GM13977 (cell line): ENCODE measurements around the gene PRR19.

ENCODE experiments used
- DNase-seq: peaks from one replicate; pipeline ENCODE4 v3.0.0; 2012; ENCODE audit warnings: low spot score
- in situ Hi-C: fragments of 300-500 bp; cut with MboI; formaldehyde crosslinking; loops from one replicate; pipeline ENCODE4 v1.12.0; 2022; ENCODE audit warnings: low sequenced_read_pairs, low pct_unique_long_range_greater_than_20kb, mixed read lengths, inconsistent platforms; ENCODE audit not compliant: unreplicated experiment
- TF ChIP-seq, protein P1 (sequence below): IDR thresholded peaks from 2 replicates; pipeline ENCODE4 v1.5.1; 2012; ENCODE audit warnings: mild to moderate bottlenecking, control low read depth; ENCODE audit not compliant: insufficient read depth; ENCODE audit errors: extremely low read depth, missing control alignments

PRR19 gene

DNA sequence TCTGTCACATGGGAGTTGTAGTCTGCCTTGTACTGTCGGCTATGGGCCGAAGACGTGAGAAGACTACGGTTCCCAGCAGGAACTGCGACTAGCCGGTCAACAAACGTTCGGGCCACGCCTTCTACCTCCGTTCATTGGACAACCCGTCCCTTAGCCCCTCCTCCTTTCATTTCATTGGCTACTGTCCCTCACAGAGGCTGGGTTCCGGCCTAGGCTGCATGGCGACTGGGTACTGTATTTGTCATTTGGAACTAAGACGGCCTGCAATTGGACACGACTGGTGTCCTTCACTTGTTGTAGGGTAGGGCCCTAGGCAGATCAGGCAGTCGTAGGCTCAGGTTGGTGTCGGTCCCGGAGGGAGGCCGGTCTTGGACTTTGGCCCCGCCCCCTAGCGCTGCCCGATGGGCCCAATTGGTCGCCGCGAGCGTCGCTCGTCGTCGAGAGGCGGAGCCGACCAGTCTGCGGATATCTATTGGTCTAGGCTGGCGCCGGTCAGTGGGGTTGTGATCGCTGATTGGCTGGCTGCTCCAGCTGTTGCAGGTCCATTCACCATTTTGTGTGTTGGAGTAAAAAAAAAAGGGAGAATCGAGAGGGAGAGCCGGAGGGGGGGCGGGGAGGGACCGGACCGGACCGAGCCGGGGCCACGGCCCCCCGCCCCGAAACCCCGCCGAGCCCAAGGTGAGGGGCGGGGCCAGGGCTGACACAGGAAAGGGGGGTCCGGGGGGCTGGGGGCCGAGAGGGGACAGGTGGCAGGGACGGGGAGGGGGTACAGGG is 33.0 kb upstream of the PRR19 start, which contains the start of gene CIC:
Gene CIC, plus strand, starts transcription at position 549 of the 774 bp plus-strand sequence. CDS start 2,532 bp downstream, outside the sequence.
- TF ChIP-seq, protein P1, sequence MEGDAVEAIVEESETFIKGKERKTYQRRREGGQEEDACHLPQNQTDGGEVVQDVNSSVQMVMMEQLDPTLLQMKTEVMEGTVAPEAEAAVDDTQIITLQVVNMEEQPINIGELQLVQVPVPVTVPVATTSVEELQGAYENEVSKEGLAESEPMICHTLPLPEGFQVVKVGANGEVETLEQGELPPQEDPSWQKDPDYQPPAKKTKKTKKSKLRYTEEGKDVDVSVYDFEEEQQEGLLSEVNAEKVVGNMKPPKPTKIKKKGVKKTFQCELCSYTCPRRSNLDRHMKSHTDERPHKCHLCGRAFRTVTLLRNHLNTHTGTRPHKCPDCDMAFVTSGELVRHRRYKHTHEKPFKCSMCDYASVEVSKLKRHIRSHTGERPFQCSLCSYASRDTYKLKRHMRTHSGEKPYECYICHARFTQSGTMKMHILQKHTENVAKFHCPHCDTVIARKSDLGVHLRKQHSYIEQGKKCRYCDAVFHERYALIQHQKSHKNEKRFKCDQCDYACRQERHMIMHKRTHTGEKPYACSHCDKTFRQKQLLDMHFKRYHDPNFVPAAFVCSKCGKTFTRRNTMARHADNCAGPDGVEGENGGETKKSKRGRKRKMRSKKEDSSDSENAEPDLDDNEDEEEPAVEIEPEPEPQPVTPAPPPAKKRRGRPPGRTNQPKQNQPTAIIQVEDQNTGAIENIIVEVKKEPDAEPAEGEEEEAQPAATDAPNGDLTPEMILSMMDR: no peak
- DNase-seq: peak; percentile 97
- in situ Hi-C loops: no loop called here

DNA sequence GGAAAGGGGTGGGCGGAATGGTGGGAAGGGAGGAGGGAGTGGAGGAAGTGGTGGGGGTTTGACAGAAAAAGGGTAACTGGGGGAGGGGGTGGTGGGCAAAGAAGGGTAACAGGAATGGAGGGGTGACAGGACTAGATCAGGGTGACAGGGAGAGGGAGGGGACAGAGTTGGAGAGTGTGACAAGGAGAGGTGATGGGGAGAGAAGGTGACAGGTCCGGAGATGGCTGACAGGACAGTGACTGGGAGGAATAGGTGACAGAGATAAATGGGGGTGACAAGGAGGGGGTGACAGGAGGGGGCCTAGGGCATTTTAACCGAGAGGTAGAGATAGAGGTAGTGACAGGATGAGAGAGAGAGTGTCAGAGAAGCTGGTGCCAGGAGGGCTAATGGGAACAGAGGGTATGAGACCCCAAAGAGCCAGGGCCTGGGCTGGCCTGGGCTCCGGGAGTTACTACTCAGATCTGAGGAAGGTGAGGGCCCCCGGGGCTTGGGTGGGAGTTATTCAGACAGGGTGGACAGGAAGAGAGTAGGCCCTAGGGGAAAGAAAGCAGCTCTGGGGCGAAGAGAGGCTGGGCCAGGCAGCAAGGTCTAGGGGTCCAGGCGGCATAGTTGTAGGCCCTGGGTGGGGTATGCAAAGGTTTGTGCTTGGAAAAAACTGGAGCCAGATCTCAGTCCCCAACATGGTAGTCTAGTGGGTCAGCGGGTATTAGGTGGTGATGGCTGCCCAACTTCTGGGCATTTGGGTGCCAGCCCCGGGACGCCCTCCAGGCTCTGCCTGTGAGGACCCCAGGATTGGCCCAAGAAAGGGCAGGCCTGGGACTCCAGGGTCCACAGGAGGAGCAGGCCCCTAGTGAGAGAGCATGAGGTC is 32.2 kb upstream of the PRR19 start:
- in situ Hi-C loops: no loop called here
- no peak for DNase-seq

DNA sequence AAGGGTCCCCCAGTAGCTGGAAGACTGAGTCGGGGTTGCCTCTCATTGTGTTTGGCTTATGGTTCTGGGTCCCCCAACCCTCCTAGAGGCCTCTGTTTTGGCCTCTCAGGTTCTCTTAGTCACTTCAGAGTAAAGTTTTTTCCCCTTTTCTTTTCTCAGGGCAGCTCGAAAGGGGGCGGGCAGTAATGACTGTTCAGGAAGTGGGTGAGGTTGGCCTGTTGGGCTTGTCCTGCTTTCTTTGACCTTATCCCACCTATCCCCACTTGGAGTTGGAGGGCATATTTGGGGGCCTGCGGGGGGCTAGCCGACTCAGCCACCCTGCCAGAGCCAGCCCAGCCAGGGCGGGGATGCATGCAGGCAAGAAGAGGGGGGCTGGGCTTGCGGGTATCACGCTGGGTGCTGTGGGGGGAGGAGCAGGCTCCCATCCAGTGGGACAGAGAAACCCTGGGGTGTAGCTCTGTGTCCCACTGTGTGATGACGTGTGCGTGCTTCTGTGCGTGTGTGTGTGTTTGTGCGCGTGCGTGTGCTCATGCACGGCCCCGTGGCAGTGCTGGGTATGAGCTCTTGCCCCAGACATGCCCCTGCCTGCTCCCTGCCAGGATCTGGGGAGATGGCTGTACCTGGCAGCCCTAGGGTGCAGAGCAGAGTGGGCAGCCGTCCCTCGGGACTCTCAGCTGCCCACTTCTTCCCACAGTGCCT is 31.4 kb upstream of the PRR19 start:
- TF ChIP-seq, protein P1: no peak
- DNase-seq: peak; percentile 70

More for the DNA sequence above, 32.2 kb upstream of the PRR19 start:
- TF ChIP-seq, protein P1: no peak

DNA sequence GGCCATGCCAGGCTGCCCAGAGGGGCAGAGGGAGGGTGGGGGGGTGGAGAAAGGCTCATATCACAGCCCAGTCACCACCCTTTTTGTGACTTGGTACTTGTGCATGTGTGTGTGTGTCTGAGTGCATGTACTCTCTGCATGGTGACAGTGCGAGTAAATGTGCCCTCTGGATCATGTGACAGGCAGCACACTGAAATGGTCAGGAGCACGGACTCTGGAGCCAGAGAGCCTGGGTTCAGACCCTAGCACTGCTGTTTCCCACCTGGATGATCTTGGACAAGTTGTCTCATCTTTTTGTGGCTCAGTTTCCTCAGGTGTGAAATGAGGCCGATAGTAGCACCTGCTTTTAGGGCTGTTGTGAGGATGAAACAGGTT is 30.9 kb upstream of the PRR19 start:
- in situ Hi-C loops: no loop called here
- DNase-seq: no peak
- TF ChIP-seq, protein P1: no peak

More for the DNA sequence above, 31.4 kb upstream of the PRR19 start:
- in situ Hi-C loops: no loop called here

DNA sequence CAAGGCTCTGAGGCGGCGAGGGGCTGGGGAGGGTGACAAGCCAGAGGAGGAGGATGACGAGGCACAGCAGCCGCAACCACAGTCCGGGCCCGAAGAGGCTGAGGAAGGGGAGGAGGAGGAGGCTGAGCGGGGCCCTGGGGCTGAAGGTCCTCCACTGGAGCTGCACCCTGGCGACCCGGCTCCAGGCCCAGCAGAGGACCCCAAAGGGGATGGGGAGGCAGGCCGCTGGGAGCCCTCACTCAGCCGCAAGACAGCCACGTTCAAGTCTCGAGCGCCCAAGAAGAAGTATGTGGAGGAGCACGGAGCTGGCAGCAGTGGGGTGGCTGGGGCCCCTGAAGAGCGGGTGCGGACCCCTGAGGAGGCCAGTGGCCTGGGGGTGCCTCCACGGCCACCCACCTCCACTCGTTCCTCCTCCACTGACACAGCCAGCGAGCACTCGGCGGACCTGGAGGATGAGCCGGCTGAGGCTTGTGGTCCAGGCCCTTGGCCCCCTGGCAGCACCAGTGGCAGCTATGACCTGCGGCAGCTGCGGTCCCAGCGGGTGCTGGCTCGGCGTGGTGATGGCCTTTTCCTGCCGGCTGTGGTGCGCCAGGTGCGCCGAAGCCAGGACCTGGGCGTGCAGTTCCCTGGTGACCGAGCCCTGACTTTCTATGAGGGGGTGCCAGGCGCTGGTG is 29.9 kb upstream of the PRR19 start:
- in situ Hi-C loops: no loop called here
- TF ChIP-seq, protein P1: no peak
- no peak for DNase-seq

DNA sequence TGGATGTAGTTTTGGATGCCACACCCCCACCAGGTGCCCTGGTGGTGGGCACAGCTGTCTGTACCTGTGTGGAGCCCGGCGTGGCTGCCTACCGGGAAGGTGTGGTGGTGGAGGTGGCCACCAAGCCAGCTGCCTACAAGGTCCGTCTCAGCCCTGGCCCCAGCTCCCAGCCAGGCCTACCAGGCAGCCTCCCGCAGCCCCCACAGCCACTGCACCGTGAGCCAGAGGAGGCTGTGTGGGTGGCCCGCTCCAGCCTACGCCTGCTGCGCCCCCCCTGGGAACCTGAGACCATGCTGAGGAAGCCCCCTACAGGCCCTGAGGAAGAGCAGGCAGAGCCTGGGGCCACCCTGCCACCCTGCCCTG is 29.4 kb upstream of the PRR19 start:
- in situ Hi-C loops: no loop called here
- TF ChIP-seq, protein P1: no peak
- DNase-seq: no peak
